Erythroblast (primary cell): Measurements from ENCODE around the gene TBC1D20.

Source experiments
- DNase-seq, 2 experiments: peaks; one replicate each; lab custom pipeline; 2025; lab: John Stamatoyannopoulos, UW
- GATA1 ChIP-seq: IDR thresholded peaks from 2 replicates; pipeline ENCODE4 v1.6.1; 2011; ENCODE audit warnings: low read depth, mild to moderate bottlenecking, control low read depth, low read length, moderate library complexity
- POLR2A ChIP-seq: IDR thresholded peaks from 2 replicates; pipeline ENCODE4 v1.6.1; 2011; ENCODE audit warnings: mild to moderate bottlenecking, low read length

Gene TBC1D20

DNA sequence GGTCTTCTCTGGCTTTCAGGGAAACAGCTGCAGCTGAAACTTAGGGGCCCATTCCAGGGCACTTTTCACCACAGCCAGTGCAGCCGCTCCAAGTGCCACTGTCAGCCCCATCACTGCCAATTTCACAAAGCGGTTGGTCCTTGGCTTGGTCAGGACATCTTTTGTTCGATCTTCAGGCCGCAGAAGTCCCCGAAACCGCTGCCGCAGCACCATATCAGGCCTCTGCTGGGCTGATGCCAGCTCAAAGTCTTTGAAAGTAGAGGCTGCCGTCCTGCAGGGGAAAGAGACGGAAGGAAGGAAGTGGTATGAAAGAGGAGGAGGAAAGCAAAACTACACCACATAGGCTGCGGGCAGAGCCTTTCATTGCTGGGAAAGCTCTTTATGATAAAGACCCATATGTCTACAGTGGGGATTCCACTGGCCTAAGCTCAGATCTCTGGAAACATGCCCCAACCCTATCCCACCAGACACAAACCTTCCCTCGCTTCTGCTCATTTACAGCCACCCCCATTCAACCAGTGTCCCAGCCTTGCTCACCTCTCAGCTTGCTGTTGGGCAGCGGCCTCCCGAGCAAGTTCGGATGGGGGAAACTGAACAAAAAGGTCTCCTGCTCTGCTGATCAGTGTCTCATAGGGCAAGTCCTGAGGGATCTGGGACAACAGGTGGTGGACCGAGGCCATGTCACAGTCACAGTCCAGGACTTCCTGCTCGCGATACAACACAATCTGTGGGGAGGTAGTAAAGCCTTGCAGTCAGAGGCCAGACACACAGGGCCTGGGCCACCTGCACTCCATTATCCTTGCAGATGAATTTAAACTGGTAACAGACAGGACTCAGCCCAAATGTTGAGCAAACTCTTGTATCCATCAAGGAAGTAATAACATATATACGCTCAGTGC lies 23.5 kb downstream of the TBC1D20 start:
- DNase-seq: peak in 1 of 2 experiments; percentile 21
- no peak for TF ChIP-seq GATA1
- TF ChIP-seq POLR2A: no peak

DNA sequence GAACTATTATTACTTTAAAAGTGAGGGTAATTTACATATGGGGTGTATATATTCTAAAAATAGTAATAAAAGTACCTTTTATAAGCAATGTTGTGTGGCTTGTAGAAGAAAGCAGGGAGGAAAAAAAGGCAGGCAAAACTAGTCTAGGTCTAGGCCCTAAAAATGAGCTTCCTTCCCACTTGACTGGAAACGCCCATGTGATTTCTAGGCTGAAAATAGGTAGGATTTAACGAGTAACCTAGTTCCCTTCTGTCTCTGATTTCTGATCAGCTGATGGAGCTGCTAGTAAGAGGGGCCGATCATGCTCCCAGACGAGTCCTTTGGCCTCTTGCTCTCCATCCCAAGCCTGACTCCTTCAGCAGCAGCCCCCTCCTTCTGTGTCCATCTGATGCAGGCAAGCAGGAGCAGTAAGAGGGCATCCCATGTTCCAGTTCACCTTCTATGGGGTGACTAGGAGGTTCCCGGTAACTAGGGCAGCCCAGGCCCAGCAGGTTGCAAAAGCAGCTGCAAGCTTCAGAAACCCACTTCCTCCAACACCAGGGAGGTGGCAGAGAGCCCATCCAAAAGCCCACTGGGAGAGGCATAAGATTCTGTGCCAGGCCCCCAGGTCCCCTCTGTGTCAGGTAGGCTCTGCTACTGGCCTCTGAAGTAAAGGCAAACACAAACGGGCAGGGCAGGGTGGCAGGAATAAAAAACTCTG lies 24.4 kb downstream of the TBC1D20 start:
- no peak for TF ChIP-seq GATA1
- TF ChIP-seq POLR2A: no peak
- DNase-seq: no peak

DNA sequence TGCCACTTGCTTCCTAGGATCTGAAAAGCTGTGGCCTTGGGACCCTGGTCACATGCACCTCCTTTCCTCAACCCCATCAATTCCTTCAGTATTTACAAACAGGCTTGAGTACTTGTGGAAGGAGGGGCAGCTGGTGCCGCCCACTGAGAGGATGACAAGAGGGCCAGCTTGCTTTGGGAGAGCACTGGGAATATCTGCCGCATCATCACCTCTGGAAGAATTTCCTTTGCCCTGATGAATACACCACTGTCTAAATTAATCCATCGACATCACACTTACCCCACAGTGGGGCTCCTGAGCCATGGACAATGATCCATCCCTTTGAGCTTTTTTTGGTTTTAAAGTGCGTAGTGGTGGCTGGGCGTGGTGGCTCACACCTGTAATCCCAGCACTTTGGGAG lies 25.9 kb downstream of the TBC1D20 start:
- DNase-seq: no peak
- TF ChIP-seq GATA1 (no peak), POLR2A (no peak)

DNA sequence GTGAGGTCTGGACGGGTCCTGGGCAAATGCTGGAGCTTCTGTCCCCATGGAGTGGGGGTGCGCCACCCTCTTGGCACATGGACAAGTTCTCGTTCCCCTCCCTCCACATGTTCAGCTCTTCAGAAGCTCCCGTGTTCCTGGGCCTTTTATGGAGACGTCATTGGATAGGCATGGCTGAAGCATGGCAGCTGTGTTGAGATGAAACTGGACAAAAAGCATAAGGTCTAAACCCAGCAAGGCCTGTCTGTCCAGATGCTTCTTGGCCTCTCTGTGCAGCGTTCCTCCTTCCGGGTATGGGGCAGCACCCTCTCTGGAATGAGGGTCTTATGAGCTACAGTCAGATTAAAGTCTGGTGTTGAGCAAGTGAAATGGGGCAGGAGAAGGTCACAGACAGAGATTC lies 26.8 kb downstream of the TBC1D20 start:
- no peak for DNase-seq
- TF ChIP-seq GATA1 (no peak), POLR2A (no peak)

DNA sequence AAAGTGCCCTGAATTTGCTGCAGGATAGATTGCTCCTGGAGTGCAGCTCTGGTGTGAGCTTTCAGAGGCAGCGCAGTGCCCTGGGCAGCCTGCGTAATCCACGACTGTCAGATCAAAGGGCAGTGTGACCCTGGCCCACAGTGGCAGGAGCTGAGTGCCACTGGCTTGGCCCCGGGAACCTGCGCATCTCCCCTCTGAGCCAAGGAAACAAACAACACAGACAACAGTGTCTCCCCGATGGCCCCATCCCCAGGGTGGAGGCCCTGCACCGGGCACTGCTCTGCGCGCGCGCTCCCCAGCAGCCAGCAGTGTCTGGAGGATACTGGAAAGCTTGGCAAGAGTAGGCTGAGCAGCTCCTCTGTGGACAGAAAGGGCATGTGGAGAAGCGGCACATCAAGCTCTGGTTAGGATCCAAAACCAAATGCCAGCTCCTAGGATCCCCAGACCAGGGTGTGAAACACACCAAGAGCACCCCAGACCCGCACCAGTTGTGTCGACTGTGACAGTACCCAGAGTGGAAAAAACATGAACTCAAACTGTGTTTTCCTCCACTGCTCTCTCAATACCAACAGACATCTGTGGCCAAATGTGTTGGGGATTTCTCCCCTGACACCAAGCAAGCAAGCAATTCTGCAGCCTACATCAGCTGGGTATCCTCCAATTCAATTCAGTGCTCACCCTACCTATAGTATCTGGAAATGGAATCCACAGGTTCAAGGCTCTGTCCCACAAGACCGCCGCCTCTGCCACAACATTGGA lies 27.5 kb downstream of the TBC1D20 start:
- no peak for DNase-seq
- no peak for TF ChIP-seq POLR2A
- TF ChIP-seq GATA1: no peak

DNA sequence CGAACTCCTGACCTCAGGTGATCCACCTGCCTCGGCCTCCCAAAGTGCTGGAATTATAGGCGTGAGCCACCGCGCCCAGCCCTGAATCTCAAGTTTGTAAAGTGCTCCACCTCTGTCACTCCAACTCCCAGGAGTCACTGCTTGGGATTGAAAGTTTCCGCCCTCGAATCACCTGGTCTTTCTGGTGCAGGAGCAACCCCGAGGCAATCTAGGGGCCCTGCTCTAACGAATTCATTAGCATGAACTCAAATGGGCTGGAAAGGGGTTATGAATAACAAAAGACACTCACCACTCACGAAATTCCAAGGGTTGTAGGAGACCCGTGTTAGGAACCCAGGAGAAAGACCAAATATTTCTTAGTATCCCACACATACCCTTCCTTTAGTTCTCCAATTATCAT lies 28.1 kb downstream of the TBC1D20 start:
- no peak for DNase-seq
- no peak for TF ChIP-seq GATA1
- no peak for TF ChIP-seq POLR2A

DNA sequence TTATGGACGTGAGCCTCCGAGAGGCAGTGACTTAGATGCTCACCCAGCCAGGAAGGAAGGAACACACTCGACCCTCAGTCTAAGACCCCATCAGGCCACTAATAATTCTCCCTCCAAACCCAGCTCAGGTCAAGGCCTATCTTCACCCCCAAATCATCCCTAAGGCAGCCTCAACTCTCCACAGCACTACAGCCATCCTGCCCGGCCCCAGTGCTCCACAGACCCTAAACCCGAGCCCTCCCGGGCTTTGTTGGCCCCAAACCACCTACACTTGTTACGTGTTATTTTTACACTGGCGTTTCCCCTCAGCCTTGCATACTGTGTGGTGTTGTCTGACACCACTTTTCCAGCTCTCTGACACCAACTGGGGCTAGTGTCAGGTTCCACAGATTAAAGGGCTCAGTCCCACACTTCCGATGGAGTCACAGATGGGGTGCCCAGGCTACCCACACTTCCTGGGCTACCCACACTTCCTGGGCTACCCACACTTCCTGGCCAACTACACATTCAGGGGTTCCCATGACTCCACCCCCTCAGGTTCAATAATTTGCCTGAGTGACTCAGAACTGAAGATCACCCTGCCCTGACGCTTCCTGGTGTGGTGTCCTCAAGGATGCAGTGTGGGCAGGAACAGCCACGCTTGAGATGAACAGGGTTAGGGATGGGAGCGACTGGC lies 28.9 kb downstream of the TBC1D20 start:
- no peak for TF ChIP-seq POLR2A
- TF ChIP-seq GATA1: no peak
- DNase-seq: no peak

DNA sequence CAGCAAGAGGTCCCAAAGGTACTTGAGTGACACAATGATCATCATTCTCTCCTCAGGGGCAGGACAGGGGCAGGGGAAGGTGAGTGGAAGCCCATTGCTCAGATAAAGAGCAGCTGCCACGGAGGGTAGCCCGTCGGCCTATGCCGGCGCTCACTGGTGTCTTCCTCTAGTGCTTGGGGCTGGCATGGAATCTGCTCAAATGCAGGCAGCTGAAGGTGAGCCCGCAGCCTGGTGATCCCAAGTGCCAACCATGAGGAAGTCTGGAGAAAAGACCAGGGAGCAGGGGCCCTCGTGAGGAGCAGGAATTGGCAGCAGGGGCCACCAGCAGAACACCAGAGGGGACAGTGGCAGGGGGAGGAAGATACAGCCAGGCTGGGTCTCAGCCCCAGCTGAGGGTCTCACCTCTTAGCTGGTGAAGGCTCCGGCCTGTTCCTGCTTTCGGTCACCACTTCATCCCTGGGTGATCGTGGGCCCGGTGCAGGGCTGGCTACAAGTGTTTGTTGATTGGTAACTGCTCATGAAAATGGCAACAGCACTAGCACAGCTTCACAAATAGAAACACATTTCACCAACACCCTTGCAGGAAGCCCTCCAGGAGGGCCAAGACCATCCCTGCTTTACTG lies 29.5 kb downstream of the TBC1D20 start:
- no peak for TF ChIP-seq POLR2A
- TF ChIP-seq GATA1: no peak
- DNase-seq: no peak

DNA sequence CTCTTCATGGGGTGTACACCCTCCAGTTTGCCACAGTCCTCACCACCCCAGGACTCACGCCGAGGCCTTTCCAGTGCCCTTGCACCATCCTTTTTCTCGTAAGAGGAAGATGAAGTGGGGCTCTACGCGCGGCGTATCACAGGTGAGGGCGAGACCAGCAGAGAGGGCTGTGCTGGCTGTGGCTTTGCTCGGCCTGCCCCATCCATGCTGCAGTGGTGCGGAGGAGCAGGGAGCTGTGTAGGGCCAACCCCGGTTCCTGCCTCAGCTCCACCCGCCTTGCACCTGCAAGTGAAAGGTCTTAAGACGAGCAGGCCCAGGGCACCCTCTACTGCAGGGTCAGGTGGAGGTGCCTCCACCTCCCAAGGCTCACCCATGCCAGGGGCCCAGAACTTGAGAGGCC lies 30.1 kb downstream of the TBC1D20 start:
- no peak for DNase-seq

DNA sequence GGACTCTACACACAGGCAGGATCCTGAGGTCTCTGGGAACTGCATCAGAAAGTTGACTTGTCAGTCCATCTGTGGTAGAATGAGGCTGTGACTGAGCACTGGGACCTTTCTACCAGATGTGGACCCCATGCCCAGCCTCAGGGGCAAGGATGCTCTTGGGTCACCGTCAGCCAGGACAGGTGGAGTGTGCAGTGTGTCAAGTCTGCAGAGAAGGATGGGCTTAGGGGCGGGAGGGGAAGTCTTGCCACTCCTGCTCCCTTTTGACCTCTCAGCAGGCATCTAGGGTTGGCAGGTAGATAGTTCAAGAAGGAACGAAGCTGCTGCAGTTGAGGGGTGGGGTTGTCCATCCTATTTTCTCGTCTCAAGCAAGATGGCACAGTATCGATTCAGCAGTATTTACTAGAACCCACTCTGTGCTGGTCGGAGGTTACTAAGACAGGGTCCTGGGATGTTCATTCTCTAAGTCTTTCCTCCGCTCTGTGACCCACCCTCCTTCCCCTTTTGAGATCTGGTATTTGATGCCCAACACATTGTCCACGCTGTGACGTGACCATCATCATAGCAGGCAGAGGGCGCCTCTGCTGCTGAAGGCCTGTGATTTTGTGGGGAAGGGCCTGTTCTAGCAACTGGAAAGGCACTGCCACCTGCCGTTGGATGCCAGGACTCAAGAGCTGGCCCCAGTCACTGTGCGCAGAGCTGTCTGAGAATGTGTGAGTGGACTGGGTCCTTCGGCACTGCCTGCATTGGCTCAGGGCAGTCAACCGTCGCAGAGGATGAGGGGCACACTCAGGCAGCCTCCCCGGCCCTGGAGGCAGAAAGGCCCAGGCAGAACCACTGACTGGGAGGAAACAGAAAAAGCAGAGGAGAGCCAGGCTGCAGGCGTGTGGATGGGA lies 31.1 kb downstream of the TBC1D20 start:
- peak; percentile 81 for DNase-seq
- TF ChIP-seq POLR2A (no peak), GATA1 (no peak)

More for the DNA sequence above, 30.1 kb downstream of the TBC1D20 start:
- TF ChIP-seq GATA1 (no peak), POLR2A (no peak)

DNA sequence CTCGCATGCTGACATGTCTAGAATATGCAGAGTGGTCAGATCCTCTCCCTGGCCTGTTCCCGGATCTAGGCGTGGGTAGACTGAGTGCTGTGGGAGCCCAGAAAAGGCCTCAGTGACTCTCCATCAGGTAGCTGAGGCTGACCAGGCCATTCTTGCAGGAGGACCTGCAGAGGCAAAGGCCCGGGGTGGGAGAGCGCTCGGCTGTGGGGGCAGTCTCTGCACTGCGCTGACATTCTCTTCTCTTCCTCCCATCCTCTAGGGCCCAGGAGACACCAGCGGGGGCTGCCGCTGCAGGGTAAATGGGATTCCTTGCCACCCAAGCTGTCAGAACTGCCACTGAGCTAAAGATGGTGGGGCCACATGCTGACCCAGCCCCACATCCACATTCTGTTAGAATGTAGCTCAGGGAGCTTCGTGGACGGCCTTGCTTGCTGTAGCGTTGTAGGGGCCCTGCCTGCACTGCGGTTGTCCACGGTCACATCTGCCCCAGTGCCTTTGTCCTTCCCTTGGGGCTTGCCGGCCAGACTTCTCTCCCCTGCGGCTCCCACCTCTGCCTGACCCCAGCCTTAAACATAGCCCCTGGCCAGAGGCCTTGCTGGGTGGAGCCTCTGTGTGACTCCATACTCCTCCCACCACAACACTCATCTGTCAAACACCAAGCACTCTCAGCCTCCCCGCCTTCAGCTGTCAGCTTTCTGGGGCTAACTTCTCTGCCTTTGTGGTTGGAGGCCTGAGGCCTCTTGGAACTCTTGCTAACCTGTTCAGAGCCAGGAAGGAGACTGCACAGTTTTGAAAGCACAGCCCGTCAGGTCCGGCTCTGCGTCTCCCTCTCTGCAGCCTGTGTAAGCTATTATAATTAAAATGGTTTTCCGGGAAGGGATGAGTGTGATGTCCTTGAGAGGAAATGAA lies 32.0 kb downstream of the TBC1D20 start:
- DNase-seq: no peak
- TF ChIP-seq POLR2A: no peak
- no peak for TF ChIP-seq GATA1

DNA sequence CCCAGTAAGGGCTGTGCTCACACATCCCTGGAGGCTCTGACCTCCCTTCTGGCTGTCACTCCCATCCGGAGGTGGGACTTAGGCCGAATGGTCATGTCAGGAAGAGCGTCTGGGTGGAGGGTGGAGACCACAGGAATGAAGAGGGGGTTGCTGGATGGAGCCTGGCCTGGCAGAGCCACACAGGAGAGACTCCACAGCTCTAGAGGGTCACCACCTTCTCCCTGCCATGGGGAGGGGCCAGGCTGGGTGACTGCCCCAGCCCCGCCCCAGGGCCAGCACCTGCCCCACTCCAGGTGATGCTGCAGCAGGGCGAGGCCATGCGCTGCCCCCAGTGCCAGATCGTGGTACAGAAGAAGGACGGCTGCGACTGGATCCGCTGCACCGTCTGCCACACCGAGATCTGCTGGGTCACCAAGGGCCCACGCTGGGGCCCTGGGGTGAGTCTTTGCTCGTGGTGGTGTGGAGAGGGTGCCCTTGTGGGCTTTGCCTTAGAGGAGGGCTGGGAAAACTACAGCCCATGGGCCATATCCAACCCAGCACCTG lies 33.6 kb downstream of the TBC1D20 start:
- DNase-seq: no peak

More for the DNA sequence above, 33.6 kb downstream of the TBC1D20 start:
- TF ChIP-seq GATA1: no peak
- no peak for TF ChIP-seq POLR2A
